Endothelial cell (in vitro differentiated cells): ENCODE data around the gene TNPO1. TPM values are rescaled to one million over a fixed set of nuclear protein-coding genes. Genes with fewer than 3 reads are reported as not detected.

ENCODE experiments used
- DNase-seq: peaks from one replicate; pipeline ENCODE4 v3.0.0; 2021; ENCODE audit warnings: low spot score
- H3K27ac Mint-ChIP-seq: one replicate; pipeline ENCODE4 v1.8.0; 2021; ENCODE audit warnings: mixed read lengths, inconsistent platforms; ENCODE audit not compliant: unreplicated experiment
- H3K27me3 Mint-ChIP-seq: one replicate; pipeline ENCODE4 v1.8.0; 2021; ENCODE audit warnings: mild to moderate bottlenecking, moderate library complexity, mixed read lengths, inconsistent platforms; ENCODE audit not compliant: unreplicated experiment
- H3K36me3 Mint-ChIP-seq: one replicate; pipeline ENCODE4 v1.8.0; 2021; ENCODE audit warnings: mild to moderate bottlenecking, low read depth, mixed read lengths, inconsistent platforms; ENCODE audit not compliant: unreplicated experiment
- H3K4me1 Mint-ChIP-seq: one replicate; pipeline ENCODE4 v1.8.0; 2021; ENCODE audit warnings: mild to moderate bottlenecking, mixed read lengths, inconsistent platforms; ENCODE audit not compliant: unreplicated experiment
- H3K4me3 Mint-ChIP-seq: one replicate; pipeline ENCODE4 v1.8.0; 2021; ENCODE audit warnings: mild to moderate bottlenecking, mixed read lengths, inconsistent platforms; ENCODE audit not compliant: unreplicated experiment
- H3K9me3 Mint-ChIP-seq: one replicate; pipeline ENCODE4 v1.8.0; 2021; ENCODE audit warnings: mixed read lengths, inconsistent platforms; ENCODE audit not compliant: unreplicated experiment
- CTCF ChIP-seq: fragments of 200-600 bp; sonication (generic); IDR thresholded peaks from one replicate; pipeline ENCODE4 v1.5.0; 2021; ENCODE audit warnings: antibody characterized with exemption; ENCODE audit not compliant: unreplicated experiment
- microRNA-seq: library from miRNA; unstranded; fragments of <30 nt; microRNA quantifications from one replicate; pipeline ENCODE4, GENCODE V29; 2020; ENCODE audit not compliant: unreplicated experiment
- total RNA-seq: library from RNA; stranded (reverse); fragmentation: NEBNext Ultra II Directional; extraction: Animal tissue kit (Norgen Biotek cat#: 25700); gene quantifications from one replicate; pipeline ENCODE4 v1.2.1, GENCODE V29; 2021; ENCODE audit not compliant: unreplicated experiment

Gene TNPO1
- total RNA-seq, 1 donor from 2014 or later = 149 TPM

DNA sequence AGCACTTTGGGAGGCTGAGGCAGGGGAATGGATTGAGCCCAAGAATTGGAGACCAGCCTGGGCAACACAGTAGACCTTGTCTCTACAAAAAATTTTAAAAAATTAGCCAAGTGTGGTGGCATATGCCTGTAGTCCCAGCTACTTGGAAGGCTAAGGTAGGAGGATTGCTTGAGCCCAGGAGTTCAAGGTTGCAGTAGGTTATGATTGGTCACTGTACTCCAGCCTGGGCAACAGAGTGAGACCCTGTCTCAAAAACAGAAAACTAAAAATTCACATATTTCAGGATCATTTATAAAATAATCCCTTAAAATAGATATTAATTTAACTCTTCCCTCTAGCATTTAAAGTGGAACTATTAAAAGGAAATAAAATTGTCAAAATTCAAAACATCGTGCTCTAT lies 142.8 kb downstream of the TNPO1 start:
- no peak overlapping the region for H3K27ac Mint-ChIP-seq
- DNase-seq = no peak
- TF ChIP-seq CTCF = no peak
- peaks cover 36% of the 10 kb centered on the region for H3K4me1 Mint-ChIP-seq
- peaks cover 6% of the 10 kb centered on the region for H3K27me3 Mint-ChIP-seq
- H3K36me3 Mint-ChIP-seq = peaks cover 5% of the 10 kb centered on the region
- no peak overlapping the region for H3K4me3 Mint-ChIP-seq
- no peaks in the 10 kb centered on the region for H3K9me3 Mint-ChIP-seq

Small RNA genes lying within 50 kb of the gene (microRNA-seq; reads per million reads assigned to microRNA genes)
- 1.7 reads per million, percentile 26 among the genes with 10 or more reads in this experiment for gene MIR4804

Other genes starting within 250 kb of the TNPO1 start
- gene FCHO2, start 139.4 kb downstream of the TNPO1 start, total RNA-seq = 41.9 TPM